Endothelial cell of umbilical vein (primary cell): ENCODE data around the gene TIFAB. TPM values are rescaled to one million over a fixed set of nuclear protein-coding genes. Genes with fewer than 3 reads are reported as not detected.

Experiments
- BruUV-seq: library from RNA; stranded (reverse); fragments of 400-500 nt; replicated peaks from 2 replicates; lab custom pipeline; 2021; lab: Mats Ljungman, UMichigan
- CTCF ChIA-PET: fragments of 300-600, 350-600 bp; sonication (Branson Sonifier 250); formaldehyde crosslinking; loops from one replicate; lab custom pipeline; 2021; ENCODE audit warnings: antibody characterized with exemption, inconsistent platforms; lab: Charles Lee
- POLR2A ChIA-PET: fragments of 300-600, 350-600 bp; sonication (Branson Sonifier 250); formaldehyde crosslinking; loops from one replicate; lab custom pipeline; 2021; ENCODE audit warnings: antibody characterized with exemption, inconsistent platforms; lab: Charles Lee
- DNase-seq: peaks from one replicate; pipeline ENCODE4 v3.0.0-alpha.2; 2011; ENCODE audit warnings: low read depth, low spot score
- FAIRE-seq: peaks from 2 replicates; lab custom pipeline; 2011; peaks lifted over from hg19 to GRCh38; lab: Jason Lieb, UNC
- H2AFZ ChIP-seq: 2 replicates; pipeline ENCODE4 v1.6.0; 2012; ENCODE audit warnings: low read depth, low read length, control low read depth, inconsistent platforms
- H3K27ac ChIP-seq: 2 replicates; pipeline ENCODE4 v1.5.1; 2011; ENCODE audit warnings: low read depth, mild to moderate bottlenecking, control low read depth, low read length, moderate library complexity; ENCODE audit not compliant: insufficient read depth
- H3K27me3 ChIP-seq, 2 experiments: 2 replicates each; pipeline versions ENCODE4 v1.6.0 to v1.6.1; 2011; ENCODE audit warnings: low read length in 2 of 2, mixed read lengths in 1 of 2; ENCODE audit not compliant: control insufficient read depth in 2 of 2, insufficient read depth in 2 of 2
- H3K36me3 ChIP-seq, 2 experiments: 2 replicates in 1 of 2; 3 replicates in 1 of 2; pipeline ENCODE4 v1.5.1; 2011; ENCODE audit warnings: low read length in 2 of 2, mild to moderate bottlenecking in 1 of 2, moderate library complexity in 1 of 2; ENCODE audit not compliant: control insufficient read depth in 2 of 2, insufficient read depth in 2 of 2; ENCODE audit errors: extremely low read depth in 1 of 2
- H3K4me1 ChIP-seq: 3 replicates; pipeline ENCODE4 v1.5.1; 2011; ENCODE audit warnings: mild to moderate bottlenecking, low read length; ENCODE audit not compliant: control insufficient read depth, insufficient read depth; ENCODE audit errors: extremely low read depth
- H3K4me2 ChIP-seq: 2 replicates; pipeline ENCODE4 v1.6.1; 2011; ENCODE audit warnings: low read length, control low read depth, mixed read lengths; ENCODE audit not compliant: insufficient read depth
- H3K4me3 ChIP-seq, 3 experiments: fragments of 200-600 bp in 1 of 3; sonication (generic), shearing (Covaris generic) in 1 of 3; replicated peaks in 1 of 3; 2 replicates each; pipeline ENCODE4 v1.5.1; 2011 to 2016; ENCODE audit warnings: control low read depth in 3 of 3, low read length in 3 of 3, mild to moderate bottlenecking in 2 of 3, inconsistent platforms in 1 of 3, low read depth in 1 of 3, moderate library complexity in 1 of 3; ENCODE audit not compliant: insufficient read depth in 1 of 3
- H3K79me2 ChIP-seq: 2 replicates; pipeline ENCODE4 v1.6.0; 2012; ENCODE audit warnings: low read length, inconsistent platforms; ENCODE audit not compliant: control insufficient read depth, insufficient read depth
- H3K9ac ChIP-seq: replicated peaks from 2 replicates; pipeline ENCODE3; 2011; ENCODE audit warnings: low read length, control low read depth; ENCODE audit not compliant: insufficient read depth; ENCODE audit errors: extremely low read depth
- H3K9me1 ChIP-seq: replicated peaks from 3 replicates; pipeline ENCODE4 v1.6.0; 2011; ENCODE audit warnings: mild to moderate bottlenecking, low read length; ENCODE audit not compliant: control insufficient read depth, insufficient read depth; ENCODE audit errors: extremely low read depth
- H3K9me3 ChIP-seq: replicated peaks from 2 replicates; pipeline ENCODE4 v1.5.1; 2012; ENCODE audit warnings: low read length, inconsistent platforms; ENCODE audit not compliant: control insufficient read depth, insufficient read depth
- H4K20me1 ChIP-seq: replicated peaks from 2 replicates; pipeline ENCODE3; 2011; ENCODE audit warnings: mild to moderate bottlenecking, low read length; ENCODE audit not compliant: control insufficient read depth, insufficient read depth; ENCODE audit errors: extremely low read depth
- EZH2 ChIP-seq: IDR thresholded peaks from 2 replicates; pipeline ENCODE4 v1.6.1; 2012; ENCODE audit warnings: borderline replicate concordance, low read depth, mild to moderate bottlenecking, moderate library complexity, low read length, inconsistent platforms; ENCODE audit not compliant: severe bottlenecking
- FOS ChIP-seq: IDR thresholded peaks from 2 replicates; pipeline ENCODE4 v1.6.1; 2011; ENCODE audit warnings: mild to moderate bottlenecking, low read length, moderate library complexity, borderline replicate concordance; ENCODE audit not compliant: insufficient read depth
- GATA2 ChIP-seq: IDR thresholded peaks from 2 replicates; pipeline ENCODE4 v1.7.0; 2011; ENCODE audit warnings: low read depth, mild to moderate bottlenecking, moderate library complexity, mixed read lengths, low read length; ENCODE audit not compliant: insufficient read length, insufficient read depth
- JUN ChIP-seq: IDR thresholded peaks from 2 replicates; pipeline ENCODE4 v1.6.1; 2011; ENCODE audit warnings: borderline replicate concordance, low read depth; ENCODE audit not compliant: insufficient read length, insufficient read depth
- MYC ChIP-seq: IDR thresholded peaks from one replicate; pipeline ENCODE4 v1.6.1; 2011; ENCODE audit warnings: mild to moderate bottlenecking, low read depth, low read length
- POLR2A ChIP-seq: IDR thresholded peaks from 2 replicates; pipeline ENCODE4 v1.6.1; 2012; ENCODE audit warnings: low read depth, mild to moderate bottlenecking, control low read depth, low read length
- POLR2AphosphoS5 ChIP-seq: IDR thresholded peaks from 2 replicates; pipeline ENCODE4 v1.6.1; 2012; ENCODE audit warnings: low read depth, mild to moderate bottlenecking, control low read depth, low read length, moderate library complexity; ENCODE audit not compliant: insufficient read depth
- dilution Hi-C: fragments of 300-500 bp; cut with MboI; formaldehyde crosslinking; loops from one replicate; pipeline ENCODE4 v1.15.0; 2019; ENCODE audit warnings: low sequenced_read_pairs; ENCODE audit not compliant: extremely low pct_ligation_motif_present
- intact Hi-C: fragments of 100-400 bp; cut with micrococcal nuclease; formaldehyde crosslinking; loops from one replicate; pipeline ENCODE4 v1.10.0; 2022
- polyA plus RNA-seq, 4 experiments: library from polyadenylated mRNA; depleted of rRNA in 3 of 4; stranded (reverse) in 3 of 4; unstranded in 1 of 4; fragments of >200 nt; gene quantifications; 2 replicates each; pipeline versions ENCODE4 v1.2.1 to v1.2.3, GENCODE V29; 2011 to 2012; ENCODE audit warnings: missing spikeins in 1 of 4
- total RNA-seq: library from RNA; stranded (reverse); gene quantifications from 2 replicates; pipeline ENCODE4 v1.2.3, GENCODE V29; 2021
- TF ChIP-seq, protein P1 (sequence below): IDR thresholded peaks from 2 replicates; pipeline ENCODE4 v1.6.1; 2011; ENCODE audit not compliant: insufficient read depth, insufficient read length
- TF ChIP-seq, protein P2 (sequence below), 2 donors: IDR thresholded peaks; 1 replicate in 1 of 2; 2 replicates in 1 of 2; pipeline ENCODE4 v1.5.1; 2011; ENCODE audit warnings: low read length in 2 of 2, mild to moderate bottlenecking in 2 of 2, moderate library complexity in 2 of 2, control low read depth in 1 of 2, inconsistent platforms in 1 of 2, low read depth in 1 of 2; ENCODE audit not compliant: insufficient read depth in 1 of 2; ENCODE audit errors: extremely low read depth in 1 of 2

The TIFAB gene
- total and polyA plus RNA-seq, 2 donors (not counting 3 experiments of a cell fraction or from before 2014, with no cell fraction given) = not detected

DNA sequence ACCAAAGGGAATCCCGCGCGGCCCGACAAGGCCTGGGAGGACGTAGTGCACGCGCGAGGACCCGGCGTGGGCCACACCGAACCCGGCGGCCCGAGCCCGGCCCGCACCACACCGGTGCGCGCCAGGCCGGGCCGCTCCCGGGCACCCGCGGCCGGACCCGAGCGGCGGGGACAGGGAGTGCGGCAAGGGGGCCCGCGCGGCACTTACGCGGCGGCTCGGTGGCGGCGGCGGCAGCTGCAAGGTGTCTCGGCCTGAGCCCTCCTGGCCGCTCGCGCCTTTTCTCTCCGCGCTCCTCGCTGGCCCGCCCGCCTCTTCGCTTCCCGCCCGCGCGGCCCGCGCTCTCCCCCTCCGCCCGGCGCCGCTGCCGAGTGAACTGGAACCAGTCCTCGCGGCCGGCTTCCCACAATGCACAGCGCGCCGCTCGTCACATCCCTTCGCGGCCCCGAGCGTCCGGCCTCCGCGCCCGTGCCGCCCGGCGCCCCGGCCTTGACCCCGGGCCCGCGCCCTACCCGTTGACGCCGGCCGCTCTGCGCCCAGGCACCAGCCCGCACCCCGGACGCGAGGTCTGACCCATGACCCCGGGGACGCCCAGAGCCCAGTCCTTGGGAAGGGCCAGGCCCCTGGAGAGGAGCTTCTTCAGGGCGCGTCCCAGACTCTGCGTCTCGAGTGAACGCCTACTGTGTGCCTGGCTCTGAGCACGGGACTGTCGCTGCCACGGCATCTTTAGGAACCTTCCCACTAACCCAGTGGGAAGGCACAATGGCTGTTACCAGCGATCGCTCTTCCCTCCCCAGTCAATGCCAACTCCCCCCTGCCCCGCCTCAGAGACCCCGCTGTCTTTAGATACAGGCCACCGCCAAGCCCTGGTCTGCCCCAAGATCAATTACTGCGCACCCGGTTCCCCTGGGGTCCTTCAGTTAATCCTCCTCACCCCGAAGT is 53.0 kb downstream of the TIFAB start, which contains the start of gene MACROH2A1:
MACROH2A1 (minus strand) TSS at position 377 of the 939 bp plus-strand sequence. CDS start 10,138 bp downstream, outside the sequence.
- Histone ChIP-seq H3K79me2 (peaks cover 46% of the 10 kb centered on the region), H3K36me3 (no peaks in the 10 kb centered on the region), H3K9me3 (no peaks in the 10 kb centered on the region), H3K27me3 (peaks cover 0 to 1% of the 10 kb centered on the region in 2 experiments), H4K20me1 (peaks cover 4% of the 10 kb centered on the region), H3K4me1 (peaks cover 13% of the 10 kb centered on the region), H2AFZ (peak within 1 kb of the TSS; percentile 99), H3K4me3 (peak within 1 kb of the TSS; percentile 53 to 92 (median 88)), H3K27ac (peak within 1 kb of the TSS; percentile 76), H3K9ac (peak within 1 kb of the TSS; percentile 89), H3K4me2 (peak within 1 kb of the TSS; percentile 81), H3K9me1 (no peaks in the 10 kb centered on the region)
- TSS peak; percentile 85 for BruUV-seq
- FAIRE-seq = peak; percentile 75
- dilution Hi-C loops = no loop called here
- ChIA-PET POLR2A (no interaction called here), CTCF (interaction anchor here (0.9 to 1.3 kb wide), 3 partner anchors 8 to 27 kb away, joined by 3 to 5 read pairs (median 3); no protein-coding TSS in a partner anchor)
- peak; percentile 83 for DNase-seq
- TF ChIP-seq, protein P1, sequence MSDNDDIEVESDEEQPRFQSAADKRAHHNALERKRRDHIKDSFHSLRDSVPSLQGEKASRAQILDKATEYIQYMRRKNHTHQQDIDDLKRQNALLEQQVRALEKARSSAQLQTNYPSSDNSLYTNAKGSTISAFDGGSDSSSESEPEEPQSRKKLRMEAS = no peak
- peak; percentile 88 for TF ChIP-seq POLR2A
- peak; percentile 89 for TF ChIP-seq POLR2AphosphoS5
- intact Hi-C loops = loop anchor here (1.0 to 5.0 kb wide), 4 partner anchors 9 to 192 kb away; no protein-coding TSS in a partner anchor

DNA sequence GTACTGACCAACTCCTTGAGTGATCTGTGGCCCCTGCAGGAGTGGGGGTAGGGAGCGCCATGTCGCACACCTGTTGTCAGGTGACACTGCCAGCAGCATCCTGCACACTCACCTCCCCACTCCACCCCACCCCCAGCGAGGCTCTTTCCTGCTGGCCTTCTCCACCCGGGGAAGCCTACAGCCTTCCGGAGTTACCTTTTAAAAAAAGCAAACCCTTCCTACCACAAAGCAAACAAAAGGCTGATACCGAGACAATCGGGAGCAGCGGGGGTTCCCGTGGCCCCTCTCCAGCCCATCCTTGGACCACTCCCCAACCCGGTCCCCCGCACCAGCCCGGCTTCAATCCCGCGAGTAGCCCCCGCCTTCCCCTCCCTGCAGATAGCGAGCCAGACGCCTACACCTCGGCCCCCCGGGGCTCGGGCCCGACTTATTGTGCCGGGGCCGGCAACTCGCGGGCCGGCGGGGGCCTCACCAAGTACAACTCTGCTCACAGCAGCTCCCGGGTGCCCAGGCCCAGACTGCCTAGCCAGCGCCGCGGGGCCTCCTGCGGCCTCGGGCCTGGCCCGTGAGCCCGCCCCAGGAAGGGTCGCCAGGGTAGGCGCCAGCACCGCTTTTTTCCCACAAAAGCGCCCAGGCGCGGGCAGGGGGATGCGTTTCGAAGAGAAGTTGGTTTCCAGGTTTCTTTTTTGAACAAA is 53.8 kb downstream of the TIFAB start:
- no peaks in the 10 kb centered on the region for H3K9me1 ChIP-seq
- ChIA-PET POLR2A (no interaction called here), CTCF (interaction anchor here (0.9 kb wide), 1 partner anchor 22 kb away, joined by 3 read pairs; no protein-coding TSS in a partner anchor)
- no peaks in the 10 kb centered on the region for H3K9me3 ChIP-seq
- DNase-seq (peak; percentile 33), FAIRE-seq (no peak)
- H3K27me3 ChIP-seq = peaks cover 0 to 1% of the 10 kb centered on the region in 2 experiments
- H3K9ac ChIP-seq = peak overlapping the region; percentile 89
- H3K4me3 ChIP-seq = peak overlapping the region; percentile 53 to 92 (median 88)
- peak overlapping the region; percentile 76 for H3K27ac ChIP-seq
- peak overlapping the region; percentile 81 for H3K4me2 ChIP-seq
- intact Hi-C loops = loop anchor here (1.0 to 5.0 kb wide), 4 partner anchors 8 to 191 kb away; no protein-coding TSS in a partner anchor
- TF ChIP-seq POLR2AphosphoS5 (no peak), EZH2 (no peak), MYC (no peak), FOS (no peak), POLR2A (no peak), GATA2 (no peak), JUN (no peak)
- TF ChIP-seq, protein P1 = no peak
- TF ChIP-seq, protein P2, sequence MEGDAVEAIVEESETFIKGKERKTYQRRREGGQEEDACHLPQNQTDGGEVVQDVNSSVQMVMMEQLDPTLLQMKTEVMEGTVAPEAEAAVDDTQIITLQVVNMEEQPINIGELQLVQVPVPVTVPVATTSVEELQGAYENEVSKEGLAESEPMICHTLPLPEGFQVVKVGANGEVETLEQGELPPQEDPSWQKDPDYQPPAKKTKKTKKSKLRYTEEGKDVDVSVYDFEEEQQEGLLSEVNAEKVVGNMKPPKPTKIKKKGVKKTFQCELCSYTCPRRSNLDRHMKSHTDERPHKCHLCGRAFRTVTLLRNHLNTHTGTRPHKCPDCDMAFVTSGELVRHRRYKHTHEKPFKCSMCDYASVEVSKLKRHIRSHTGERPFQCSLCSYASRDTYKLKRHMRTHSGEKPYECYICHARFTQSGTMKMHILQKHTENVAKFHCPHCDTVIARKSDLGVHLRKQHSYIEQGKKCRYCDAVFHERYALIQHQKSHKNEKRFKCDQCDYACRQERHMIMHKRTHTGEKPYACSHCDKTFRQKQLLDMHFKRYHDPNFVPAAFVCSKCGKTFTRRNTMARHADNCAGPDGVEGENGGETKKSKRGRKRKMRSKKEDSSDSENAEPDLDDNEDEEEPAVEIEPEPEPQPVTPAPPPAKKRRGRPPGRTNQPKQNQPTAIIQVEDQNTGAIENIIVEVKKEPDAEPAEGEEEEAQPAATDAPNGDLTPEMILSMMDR (IDR thresholded peaks at IDR 0.05; ENCODE audit: extremely low read depth in 1 of 2, insufficient read depth in 1 of 2, low read depth in 1 of 2, low read length in 2 of 2) = no peak
- H3K36me3 ChIP-seq = no peaks in the 10 kb centered on the region
- dilution Hi-C loops = no loop called here
- BruUV-seq = no TSS peak
- peaks cover 54% of the 10 kb centered on the region for H3K79me2 ChIP-seq
- peaks cover 4% of the 10 kb centered on the region for H4K20me1 ChIP-seq
- peaks cover 13% of the 10 kb centered on the region for H3K4me1 ChIP-seq
- peak overlapping the region; percentile 99 for H2AFZ ChIP-seq
